Naive B cell (primary cell): Measurements from ENCODE around the gene DCAF8. TPM values are rescaled to one million over a fixed set of nuclear protein-coding genes. Genes with fewer than 3 reads are reported as not detected.
A peak's percentile ranks its signal among the peaks of the same experiment; 100 is the strongest.

ENCODE experiments used
- ATAC-seq, 2 donors: fragments of 150-1000 bp; cut with Tn5 transposase; 2 replicates each; pipeline ENCODE4 v1.10.0; 2021; ENCODE audit warnings: low read depth in 2 of 2, mild to moderate bottlenecking in 2 of 2, moderate library complexity in 2 of 2
- DNase-seq: peaks from one replicate; pipeline ENCODE4 v3.0.0; 2022
- H3K27ac Mint-ChIP-seq, 6 donors: one replicate each; pipeline ENCODE4 v1.8.0; 2020 to 2022; ENCODE audit warnings: mild to moderate bottlenecking in 6 of 6, mixed read lengths in 6 of 6, moderate library complexity in 5 of 6, inconsistent platforms in 2 of 6
- H3K27me3 Mint-ChIP-seq, 3 donors: one replicate each; pipeline ENCODE4 v1.8.0; 2021 to 2022; ENCODE audit warnings: mixed read lengths in 3 of 3, mild to moderate bottlenecking in 1 of 3
- H3K36me3 Mint-ChIP-seq, 2 donors: one replicate each; pipeline ENCODE4 v1.8.0; 2020 to 2022; ENCODE audit warnings: mixed read lengths in 2 of 2, inconsistent platforms in 1 of 2, mild to moderate bottlenecking in 1 of 2
- H3K4me1 Mint-ChIP-seq, 3 donors: one replicate each; pipeline ENCODE4 v1.8.0; 2020 to 2022; ENCODE audit warnings: mixed read lengths in 3 of 3, inconsistent platforms in 1 of 3, mild to moderate bottlenecking in 1 of 3, moderate library complexity in 1 of 3
- H3K4me3 Mint-ChIP-seq, 8 donors: one replicate each; pipeline ENCODE4 v1.8.0; 2020 to 2022; ENCODE audit warnings: mild to moderate bottlenecking in 8 of 8, mixed read lengths in 8 of 8, moderate library complexity in 8 of 8, inconsistent platforms in 2 of 8
- H3K9me3 Mint-ChIP-seq, 7 donors: one replicate each; pipeline ENCODE4 v1.8.0; 2020 to 2022; ENCODE audit warnings: mixed read lengths in 7 of 7, mild to moderate bottlenecking in 5 of 7, inconsistent platforms in 2 of 7, moderate library complexity in 1 of 7
- polyA plus RNA-seq, 6 donors: library from polyadenylated mRNA; unstranded; fragments of 300-500 nt; fragmentation: Illumina TruSeq; gene quantifications; one replicate each; pipeline ENCODE4 v1.2.3, GENCODE V29; 2021; ENCODE audit warnings: low read depth in 6 of 6

DCAF8 gene
- polyA plus RNA-seq, 6 donors from 2014 or later = 39.1 to 61.5 (median 54.3) TPM

DNA sequence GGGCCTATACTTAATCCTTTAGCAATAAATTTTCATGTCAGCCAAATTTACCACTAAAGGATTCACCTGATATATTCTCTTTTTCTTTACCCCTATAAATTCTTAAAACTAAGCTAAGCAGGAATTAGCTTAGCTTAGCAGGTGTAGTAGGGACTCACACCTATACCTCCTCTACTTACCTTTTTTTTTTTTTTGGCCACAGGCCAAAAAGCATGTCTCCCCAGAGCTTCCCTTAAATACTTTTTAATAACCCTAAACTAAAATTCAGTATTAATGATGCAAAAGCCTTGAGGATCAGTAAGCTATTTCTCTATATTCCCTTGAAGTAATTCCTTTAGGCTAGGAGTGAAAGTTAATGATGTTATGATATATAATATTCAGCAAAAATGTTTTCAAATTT, 33.9 kb downstream of the DCAF8 start:
- no peak for ATAC-seq
- Mint-ChIP-seq H3K36me3 (peaks cover 14 to 20% of the 10 kb centered on the region in 2 donors), H3K4me3 (no peak overlapping the region)

DNA sequence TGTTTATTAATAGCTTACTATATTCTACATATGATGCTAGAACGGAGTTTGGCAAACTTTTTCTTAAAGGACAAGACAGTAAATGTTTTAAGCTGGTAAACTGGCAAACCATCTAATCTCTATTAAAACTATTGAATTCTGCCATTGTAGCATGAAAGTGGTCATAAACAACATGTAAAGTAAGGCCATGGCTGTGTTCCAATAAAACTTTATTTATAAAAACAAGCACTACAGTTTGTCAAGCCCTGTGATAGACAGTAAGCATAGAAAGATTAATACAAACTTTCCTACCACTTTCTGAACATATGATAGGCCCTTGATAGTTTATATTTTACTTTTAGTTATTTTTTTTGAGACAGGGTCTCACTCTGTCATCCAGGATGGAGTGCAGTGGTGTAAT, 34.8 kb downstream of the DCAF8 start:
- H3K27me3 Mint-ChIP-seq = no peaks in the 10 kb centered on the region
- no peak for ATAC-seq
- H3K4me1 Mint-ChIP-seq = no peaks in the 10 kb centered on the region
- H3K36me3 Mint-ChIP-seq = peaks cover 15 to 27% of the 10 kb centered on the region in 2 donors
- H3K4me3 Mint-ChIP-seq = no peak overlapping the region
- H3K9me3 Mint-ChIP-seq = peaks cover 0 to 2% (median 0%) of the 10 kb centered on the region in 7 donors
- no peak for DNase-seq
- H3K27ac Mint-ChIP-seq = peak overlapping the region in 1 of 6 donors; percentile 44

More for the DNA sequence above, 33.9 kb downstream of the DCAF8 start:
- peak overlapping the region in 1 of 6 donors; percentile 70 for H3K27ac Mint-ChIP-seq
- H3K9me3 Mint-ChIP-seq = peaks cover 0 to 2% (median 0%) of the 10 kb centered on the region in 7 donors
- no peaks in the 10 kb centered on the region for H3K27me3 Mint-ChIP-seq
- no peak for DNase-seq
- H3K4me1 Mint-ChIP-seq = no peaks in the 10 kb centered on the region

GRCh38 chr1:160227034-160227433, 35.3 kb downstream of the DCAF8 start:
- peaks cover 0 to 2% (median 0%) of the 10 kb centered on the region in 7 donors for H3K9me3 Mint-ChIP-seq

DNA sequence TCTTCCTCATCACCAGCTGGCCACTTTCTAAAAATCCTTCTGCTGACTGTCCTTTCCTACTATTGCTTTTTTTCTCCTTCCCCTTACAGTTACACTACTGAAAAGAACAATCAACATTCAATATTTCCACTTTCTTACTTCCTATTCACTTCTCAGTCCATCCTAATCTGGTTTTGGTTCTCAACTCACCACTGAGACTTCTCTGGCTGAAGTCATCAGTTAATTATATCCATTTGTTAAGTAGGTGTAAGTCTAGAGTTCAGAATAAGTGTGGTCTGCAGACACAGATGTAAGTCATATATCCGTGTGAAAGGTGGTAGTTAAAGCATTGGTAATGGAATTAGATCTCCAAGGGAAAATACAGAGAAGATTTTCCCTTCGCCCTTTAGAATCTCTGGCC, 35.7 kb downstream of the DCAF8 start:
- H3K27ac Mint-ChIP-seq = no peak overlapping the region
- DNase-seq = no peak
- no peaks in the 10 kb centered on the region for H3K27me3 Mint-ChIP-seq
- peaks cover 22 to 31% of the 10 kb centered on the region in 2 donors for H3K36me3 Mint-ChIP-seq
- H3K9me3 Mint-ChIP-seq = peaks cover 0 to 2% (median 0%) of the 10 kb centered on the region in 7 donors
- no peak for ATAC-seq
- H3K4me3 Mint-ChIP-seq = no peak overlapping the region
- H3K4me1 Mint-ChIP-seq = no peaks in the 10 kb centered on the region

More at GRCh38 chr1:160227034-160227433, 35.3 kb downstream of the DCAF8 start:
- Mint-ChIP-seq H3K4me3 (no peak overlapping the region), H3K4me1 (no peaks in the 10 kb centered on the region), H3K27ac (peak overlapping the region in 1 of 6 donors; percentile 44), H3K36me3 (peaks cover 20 to 31% of the 10 kb centered on the region in 2 donors), H3K27me3 (no peaks in the 10 kb centered on the region)
- no peak for ATAC-seq
- no peak for DNase-seq

DNA sequence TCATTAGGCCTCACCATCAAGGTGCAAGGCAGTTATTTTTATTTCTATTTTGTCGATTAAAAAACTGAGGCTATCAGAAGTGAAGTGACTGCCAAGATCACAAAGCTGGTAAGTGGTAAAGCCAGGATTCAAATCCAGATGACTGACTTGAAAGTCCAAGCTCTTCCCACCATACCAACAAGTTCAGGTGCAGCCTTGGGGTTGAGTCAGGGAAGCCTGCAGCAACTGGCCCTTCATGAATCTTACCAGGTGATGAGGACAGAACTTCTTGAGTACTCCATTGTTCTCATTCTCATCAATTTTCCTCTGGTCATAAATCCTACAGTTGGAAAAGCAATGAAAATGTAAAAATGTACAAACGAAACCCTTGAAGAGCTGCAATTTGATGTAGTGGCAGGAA, 37.0 kb downstream of the DCAF8 start:
- H3K4me3 Mint-ChIP-seq = no peak overlapping the region
- no peak for ATAC-seq
- H3K4me1 Mint-ChIP-seq = no peaks in the 10 kb centered on the region
- H3K36me3 Mint-ChIP-seq = peaks cover 21 to 29% of the 10 kb centered on the region in 2 donors
- H3K9me3 Mint-ChIP-seq = peaks cover 0 to 2% (median 0%) of the 10 kb centered on the region in 7 donors
- H3K27ac Mint-ChIP-seq = no peak overlapping the region
- DNase-seq = no peak
- H3K27me3 Mint-ChIP-seq = no peaks in the 10 kb centered on the region

DNA sequence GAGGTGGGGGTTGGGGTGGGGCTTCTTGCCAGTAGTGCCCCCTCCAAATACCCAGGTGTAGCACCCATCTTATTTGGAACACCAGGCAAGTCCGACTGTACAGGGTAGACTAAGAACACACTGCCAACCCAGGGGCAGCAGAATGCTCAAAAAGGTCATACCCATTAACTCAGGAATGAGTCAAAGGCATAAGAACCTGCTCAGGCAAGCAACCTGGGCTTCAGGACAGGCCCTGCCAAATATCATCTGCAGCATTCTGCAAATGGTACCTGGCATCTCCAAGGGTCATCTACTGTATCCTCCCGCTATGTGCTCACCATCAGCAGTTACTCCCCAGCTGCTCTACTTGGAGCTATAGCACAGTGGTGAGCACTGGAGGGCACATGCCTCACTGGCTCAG, 37.7 kb downstream of the DCAF8 start:
- Mint-ChIP-seq H3K4me3 (no peak overlapping the region), H3K27me3 (no peaks in the 10 kb centered on the region), H3K9me3 (peaks cover 0 to 2% (median 0%) of the 10 kb centered on the region in 7 donors), H3K36me3 (peaks cover 17 to 24% of the 10 kb centered on the region in 2 donors), H3K27ac (no peak overlapping the region), H3K4me1 (no peaks in the 10 kb centered on the region)
- DNase-seq = no peak
- ATAC-seq = no peak

DNA sequence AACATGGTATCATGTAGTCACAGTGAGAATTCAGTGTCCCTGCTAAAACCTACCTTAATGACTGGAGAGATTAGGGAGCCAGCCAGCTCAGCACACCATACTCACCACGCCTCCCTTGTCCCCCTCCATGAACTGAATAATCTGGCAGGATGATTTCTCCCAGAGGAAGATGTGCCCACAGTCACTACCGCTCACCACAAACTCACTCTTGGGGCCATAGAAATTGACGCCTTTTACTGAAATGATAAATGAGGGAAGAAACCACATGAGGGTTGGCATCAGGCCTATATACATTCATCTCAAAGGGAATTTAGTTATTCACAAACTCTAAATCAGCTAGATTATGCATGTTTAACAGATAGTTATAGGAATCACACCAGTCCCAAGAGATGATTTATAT, 39.8 kb downstream of the DCAF8 start:
- Mint-ChIP-seq H3K27ac (no peak overlapping the region), H3K27me3 (no peaks in the 10 kb centered on the region), H3K36me3 (peaks cover 10 to 12% of the 10 kb centered on the region in 2 donors), H3K4me1 (no peaks in the 10 kb centered on the region), H3K9me3 (no peaks in the 10 kb centered on the region), H3K4me3 (no peak overlapping the region)
- ATAC-seq = no peak
- no peak for DNase-seq

DNA sequence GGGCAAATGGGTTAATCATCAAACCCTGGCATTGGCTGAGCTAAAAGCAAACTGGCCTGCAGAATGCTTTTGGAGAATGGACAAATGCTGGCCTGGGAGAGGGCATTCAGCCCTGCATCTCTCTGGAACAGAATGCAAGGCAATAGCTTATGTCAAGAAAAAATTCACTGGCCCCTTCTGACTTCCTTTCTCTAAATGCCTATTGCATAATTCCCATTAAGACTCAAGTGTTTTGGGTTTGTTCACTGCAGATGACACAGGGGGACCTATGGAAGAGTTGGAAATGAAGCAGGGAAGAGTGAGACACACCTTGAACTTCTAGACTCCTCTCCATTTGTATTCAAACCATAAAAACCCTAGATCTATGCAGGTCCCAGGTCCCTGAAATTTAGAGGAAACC, 41.3 kb downstream of the DCAF8 start:
- ATAC-seq (no peak), DNase-seq (no peak)
- H3K27ac Mint-ChIP-seq = peak overlapping the region in 2 of 6 donors; percentile 11 to 53
- H3K4me3 Mint-ChIP-seq = no peak overlapping the region
- no peaks in the 10 kb centered on the region for H3K9me3 Mint-ChIP-seq
- peaks cover 13 to 21% of the 10 kb centered on the region in 2 donors for H3K36me3 Mint-ChIP-seq
- peaks cover 0 to 3% (median 0%) of the 10 kb centered on the region in 3 donors for H3K4me1 Mint-ChIP-seq
- no peaks in the 10 kb centered on the region for H3K27me3 Mint-ChIP-seq

- peaks cover 0 to 3% (median 0%) of the 10 kb centered on the region in 3 donors for H3K4me1 Mint-ChIP-seq
- H3K4me3 Mint-ChIP-seq = no peak overlapping the region
- H3K9me3 Mint-ChIP-seq = no peaks in the 10 kb centered on the region
- no peak overlapping the region for H3K27ac Mint-ChIP-seq
- ATAC-seq = no peak
- peaks cover 17 to 21% of the 10 kb centered on the region in 2 donors for H3K36me3 Mint-ChIP-seq
- no peak for DNase-seq
- H3K27me3 Mint-ChIP-seq = no peaks in the 10 kb centered on the region
Observed at GRCh38 chr1:160220301-160220700, 42.0 kb downstream of the DCAF8 start.

GRCh38 chr1:160219062-160219929, 43.1 kb downstream of the DCAF8 start:
- no peak for ATAC-seq
- peak overlapping the region in 3 of 6 donors; percentile 76 to 95 (median 78) for H3K27ac Mint-ChIP-seq
- H3K27me3 Mint-ChIP-seq = no peaks in the 10 kb centered on the region
- H3K36me3 Mint-ChIP-seq = peaks cover 17 to 21% of the 10 kb centered on the region in 2 donors
- H3K4me1 Mint-ChIP-seq = peaks cover 0 to 3% (median 0%) of the 10 kb centered on the region in 3 donors
- H3K4me3 Mint-ChIP-seq = no peak overlapping the region
- no peaks in the 10 kb centered on the region for H3K9me3 Mint-ChIP-seq
- no peak for DNase-seq

DNA sequence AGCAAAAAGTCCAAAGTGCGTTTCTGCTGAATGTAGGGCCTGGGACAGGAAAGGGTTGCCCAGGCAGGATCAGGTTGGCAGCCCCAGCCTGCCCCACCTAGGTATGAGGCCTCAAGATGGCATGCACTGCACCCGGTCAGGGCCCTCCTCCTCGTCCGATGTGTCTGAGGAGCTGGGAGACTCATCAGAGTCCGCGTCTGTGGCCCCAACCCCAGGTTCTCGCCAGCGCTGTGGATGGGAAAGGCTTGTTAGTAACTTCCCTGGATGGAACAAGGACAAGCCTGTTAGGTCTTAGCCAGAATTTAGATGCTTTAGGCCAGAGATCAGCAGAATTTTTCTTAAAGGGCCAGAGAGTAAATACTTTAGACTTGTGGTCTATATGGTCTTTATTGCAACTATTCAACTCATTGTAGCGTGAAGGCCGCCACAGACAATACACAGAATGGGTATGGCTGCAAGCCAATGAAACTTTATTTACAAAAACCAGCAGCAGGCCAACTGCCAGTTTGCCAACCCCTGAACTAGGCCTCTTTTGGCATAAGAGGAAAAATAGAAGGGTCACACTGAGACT, 44.8 kb downstream of the DCAF8 start:
- DNase-seq = no peak
- Mint-ChIP-seq H3K27me3 (no peaks in the 10 kb centered on the region), H3K27ac (peak overlapping the region in 4 of 6 donors; percentile 54 to 80 (median 74)), H3K4me3 (no peak overlapping the region), H3K9me3 (no peaks in the 10 kb centered on the region), H3K36me3 (peaks cover 21 to 28% of the 10 kb centered on the region in 2 donors), H3K4me1 (peaks cover 0 to 3% (median 0%) of the 10 kb centered on the region in 3 donors)
- ATAC-seq = no peak

- peaks cover 0 to 3% (median 0%) of the 10 kb centered on the region in 3 donors for H3K4me1 Mint-ChIP-seq
- DNase-seq = no peak
- peak overlapping the region in 2 of 6 donors; percentile 90 to 92 for H3K27ac Mint-ChIP-seq
- no peak overlapping the region for H3K4me3 Mint-ChIP-seq
- no peak for ATAC-seq
- no peaks in the 10 kb centered on the region for H3K27me3 Mint-ChIP-seq
- H3K9me3 Mint-ChIP-seq = no peaks in the 10 kb centered on the region
- H3K36me3 Mint-ChIP-seq = peaks cover 14 to 23% of the 10 kb centered on the region in 2 donors
Observed at GRCh38 chr1:160216301-160216700, 46.0 kb downstream of the DCAF8 start.

DNA sequence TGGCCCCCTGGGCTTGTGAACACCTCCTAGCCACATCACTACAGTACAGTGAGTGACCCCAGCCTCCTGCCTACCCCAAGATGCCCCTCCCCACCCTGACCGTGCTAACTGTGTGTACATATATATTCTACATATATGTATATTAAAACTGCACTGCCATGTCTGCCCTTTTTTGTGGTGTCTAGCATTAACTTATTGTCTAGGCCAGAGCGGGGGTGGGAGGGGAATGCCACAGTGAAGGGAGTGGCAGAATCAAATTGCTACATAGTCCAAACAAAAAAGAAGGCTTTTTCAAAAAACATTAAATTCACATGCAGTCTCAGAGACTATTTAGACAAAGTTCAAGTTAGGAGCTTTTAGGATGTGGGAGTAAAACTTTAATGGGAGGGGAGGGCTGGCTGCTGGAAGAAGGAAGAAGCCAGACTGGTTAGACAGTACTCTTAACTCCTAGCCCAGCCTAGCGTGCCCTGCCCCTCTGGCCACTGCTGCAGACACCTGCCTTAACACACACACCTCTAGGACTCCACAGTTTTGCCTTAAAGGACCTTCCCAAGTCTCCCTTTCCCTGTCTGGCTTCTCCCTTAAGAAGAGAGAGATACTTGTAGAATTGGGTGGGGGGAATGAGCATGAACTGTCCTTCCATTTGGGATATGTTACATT, 47.7 kb downstream of the DCAF8 start:
- peaks cover 14 to 23% of the 10 kb centered on the region in 2 donors for H3K36me3 Mint-ChIP-seq
- DNase-seq (no peak), ATAC-seq (no peak)
- H3K4me1 Mint-ChIP-seq = peaks cover 5 to 10% (median 5%) of the 10 kb centered on the region in 3 donors
- no peak overlapping the region for H3K4me3 Mint-ChIP-seq
- H3K9me3 Mint-ChIP-seq = no peaks in the 10 kb centered on the region
- H3K27ac Mint-ChIP-seq = peak overlapping the region; percentile 12 to 81 (median 68)
- no peaks in the 10 kb centered on the region for H3K27me3 Mint-ChIP-seq
